H9 (cell line): ENCODE results near the gene COL5A2. TPM values are rescaled to one million over a fixed set of nuclear protein-coding genes. Genes with fewer than 3 reads are reported as not detected.

ENCODE experiments used
- DNase-seq: peaks from one replicate; pipeline ENCODE4 v3.0.0-alpha.2; 2017
- H2AFZ ChIP-seq: one replicate; pipeline ENCODE4 v1.6.1; 2013; ENCODE audit warnings: mild to moderate bottlenecking, low read length, control low read depth, moderate library complexity
- H2AK5ac ChIP-seq: 2 replicates; pipeline ENCODE4 v1.6.1; 2013; ENCODE audit warnings: low read length, control low read depth, mixed read lengths; ENCODE audit not compliant: insufficient read length
- H2BK120ac ChIP-seq: one replicate; pipeline ENCODE4 v1.6.1; 2013; ENCODE audit warnings: low read depth, mild to moderate bottlenecking, low read length, control low read depth, inconsistent platforms; ENCODE audit not compliant: poor library complexity, severe bottlenecking
- H2BK12ac ChIP-seq: 2 replicates; pipeline ENCODE4 v1.6.1; 2013; ENCODE audit warnings: low read length, control low read depth, mixed read lengths, low read depth; ENCODE audit not compliant: insufficient read length
- H2BK15ac ChIP-seq: 2 replicates; pipeline ENCODE4 v1.6.1; 2013; ENCODE audit warnings: low read depth, low read length, control low read depth
- H2BK20ac ChIP-seq: one replicate; pipeline ENCODE4 v1.6.1; 2013; ENCODE audit warnings: low read depth, mild to moderate bottlenecking, low read length, control low read depth, inconsistent platforms; ENCODE audit not compliant: poor library complexity, severe bottlenecking
- H2BK5ac ChIP-seq: 2 replicates; pipeline ENCODE4 v1.6.1; 2013; ENCODE audit warnings: low read length, control low read depth, mixed read lengths; ENCODE audit not compliant: insufficient read length
- H3K14ac ChIP-seq: 2 replicates; pipeline ENCODE4 v1.6.1; 2013; ENCODE audit warnings: low read length, control low read depth; ENCODE audit not compliant: insufficient read depth
- H3K18ac ChIP-seq: 2 replicates; pipeline ENCODE4 v1.6.1; 2013; ENCODE audit warnings: low read depth, mild to moderate bottlenecking, mixed read lengths, low read length, control low read depth; ENCODE audit not compliant: insufficient read length
- H3K23ac ChIP-seq: 2 replicates; pipeline ENCODE4 v1.6.1; 2013; ENCODE audit warnings: low read length, control low read depth, mixed read lengths, low read depth; ENCODE audit not compliant: insufficient read length
- H3K23me2 ChIP-seq: 2 replicates; pipeline ENCODE4 v1.6.1; 2013; ENCODE audit warnings: low read depth, mild to moderate bottlenecking, mixed read lengths, low read length, control low read depth; ENCODE audit not compliant: insufficient read length, poor library complexity, severe bottlenecking
- H3K27ac ChIP-seq: 2 replicates; pipeline ENCODE4 v1.5.1; 2013; ENCODE audit warnings: low read length, control low read depth, mixed read lengths, low read depth; ENCODE audit not compliant: insufficient read length
- H3K27me3 ChIP-seq: 2 replicates; pipeline ENCODE4 v1.6.1; 2013; ENCODE audit warnings: low read length, control low read depth, inconsistent platforms; ENCODE audit not compliant: insufficient read depth
- H3K4ac ChIP-seq: 2 replicates; pipeline ENCODE4 v1.6.1; 2013; ENCODE audit warnings: low read depth, mild to moderate bottlenecking, control low read depth, inconsistent platforms, low read length, moderate library complexity
- H3K4me1 ChIP-seq: 2 replicates; pipeline ENCODE4 v1.6.1; 2013; ENCODE audit warnings: low read length, control low read depth, inconsistent platforms; ENCODE audit not compliant: insufficient read depth
- H3K4me2 ChIP-seq: 2 replicates; pipeline ENCODE4 v1.6.1; 2013; ENCODE audit warnings: low read length, control low read depth, mixed read lengths; ENCODE audit not compliant: insufficient read length, insufficient read depth
- H3K56ac ChIP-seq: 2 replicates; pipeline ENCODE4 v1.6.1; 2013; ENCODE audit warnings: low read depth, mild to moderate bottlenecking, mixed read lengths, low read length, control low read depth; ENCODE audit not compliant: insufficient read length
- H3K79me1 ChIP-seq: 2 replicates; pipeline ENCODE4 v1.6.1; 2013; ENCODE audit warnings: low read depth, mild to moderate bottlenecking, moderate library complexity, low read length, control low read depth, inconsistent platforms; ENCODE audit not compliant: insufficient read depth, poor library complexity, severe bottlenecking
- H3K79me2 ChIP-seq: 2 replicates; pipeline ENCODE4 v1.6.1; 2013; ENCODE audit warnings: low read length, control low read depth, inconsistent platforms; ENCODE audit not compliant: insufficient read depth
- H3K9ac ChIP-seq: 2 replicates; pipeline ENCODE4 v1.6.1; 2013; ENCODE audit warnings: low read length, control low read depth, mixed read lengths; ENCODE audit not compliant: insufficient read length; ENCODE audit errors: extremely low read depth
- H3K9me3 ChIP-seq: one replicate; pipeline ENCODE4 v1.6.1; 2013; ENCODE audit warnings: low read depth, low read length, inconsistent platforms; ENCODE audit not compliant: control insufficient read depth
- H3T11ph ChIP-seq: one replicate; pipeline ENCODE4 v1.6.1; 2013; ENCODE audit warnings: mild to moderate bottlenecking, low read length, control low read depth, inconsistent platforms
- H4K20me1 ChIP-seq: one replicate; pipeline ENCODE4 v1.6.1; 2013; ENCODE audit not compliant: control insufficient read depth, insufficient read length, insufficient read depth
- H4K5ac ChIP-seq: 2 replicates; pipeline ENCODE4 v1.6.1; 2013; ENCODE audit warnings: low read depth, mild to moderate bottlenecking, mixed read lengths, low read length, control low read depth; ENCODE audit not compliant: insufficient read length
- H4K8ac ChIP-seq: replicated peaks from 2 replicates; pipeline ENCODE4 v1.6.1; 2013; ENCODE audit warnings: low read length, control low read depth, mixed read lengths, low read depth; ENCODE audit not compliant: insufficient read length
- H4K91ac ChIP-seq: 2 replicates; pipeline ENCODE4 v1.6.1; 2013; ENCODE audit warnings: low read depth, mild to moderate bottlenecking, moderate library complexity, mixed read lengths, low read length, control low read depth; ENCODE audit not compliant: insufficient read length
- H3K27ac Mint-ChIP-seq, 3 experiments: 2 replicates in 2 of 3; 3 replicates in 1 of 3; pipeline ENCODE4 v1.8.0; 2020 to 2021; ENCODE audit warnings: mixed read lengths in 3 of 3, mild to moderate bottlenecking in 1 of 3, moderate library complexity in 1 of 3
- H3K27me3 Mint-ChIP-seq: 2 replicates; pipeline ENCODE4 v1.8.0; 2021; ENCODE audit warnings: low read depth, mild to moderate bottlenecking, moderate library complexity, mixed read lengths
- H3K36me3 Mint-ChIP-seq, 3 experiments: 2 replicates in 2 of 3; 3 replicates in 1 of 3; pipeline ENCODE4 v1.8.0; 2020 to 2021; ENCODE audit warnings: low read depth in 3 of 3, mixed read lengths in 3 of 3; ENCODE audit not compliant: insufficient read depth in 1 of 3
- H3K4me1 Mint-ChIP-seq, 2 experiments: 2 replicates each; pipeline ENCODE4 v1.8.0; 2020; ENCODE audit warnings: mixed read lengths in 2 of 2
- H3K4me3 Mint-ChIP-seq, 2 experiments: 2 replicates in 1 of 2; 3 replicates in 1 of 2; pipeline ENCODE4 v1.8.0; 2020 to 2021; ENCODE audit warnings: mild to moderate bottlenecking in 2 of 2, mixed read lengths in 2 of 2, moderate library complexity in 1 of 2
- H3K9me3 Mint-ChIP-seq, 2 experiments: 2 replicates in 1 of 2; 3 replicates in 1 of 2; pipeline ENCODE4 v1.8.0; 2020; ENCODE audit warnings: mild to moderate bottlenecking in 2 of 2, mixed read lengths in 2 of 2, moderate library complexity in 1 of 2
- WGBS: extraction: QIAGEN DNeasy Blood & Tissue Kit; methylation state at CpG from one replicate; pipeline ENCODE4 v1.1.7; 2013; ENCODE audit warnings: missing lambda C conversion rate, low lambda C conversion rate, mixed read lengths; ENCODE audit not compliant: insufficient read length; ENCODE audit errors: extremely low coverage; 5-methylcytosine and 5-hydroxymethylcytosine counted together
- total RNA-seq: library from RNA; stranded (reverse); gene quantifications from 2 replicates; pipeline ENCODE4 v1.2.1, GENCODE V29; 2021
- TF ChIP-seq, protein P1 (sequence below): fragments of 200-600 bp; sonication (generic); conservative IDR thresholded peaks from 3 replicates; pipeline ENCODE4 v1.8.0; 2021; ENCODE audit warnings: antibody characterized with exemption, mild to moderate bottlenecking

Gene COL5A2
- total RNA-seq, 1 experiment from 2014 or later, result 10.5 TPM

DNA sequence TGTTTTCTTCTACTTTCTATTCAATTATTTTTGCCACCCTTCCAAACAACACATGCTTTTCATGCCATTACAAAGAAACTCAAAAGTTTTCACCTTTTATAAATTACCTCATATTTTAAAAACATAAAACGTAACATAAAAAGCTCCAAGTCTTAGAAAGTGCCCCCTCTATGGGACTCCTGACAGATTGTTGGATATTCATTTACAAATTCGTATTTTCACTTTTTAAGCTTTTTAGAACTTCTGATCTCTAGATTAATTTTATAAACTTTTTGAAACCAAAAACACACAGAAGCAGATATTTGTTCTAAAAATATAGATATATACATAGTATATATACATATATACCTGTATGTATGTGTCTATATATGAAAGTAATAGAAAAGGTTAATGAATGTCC is 1.5 kb downstream of the COL5A2 start:
- H3K9me3 ChIP-seq, result no peaks in the 10 kb centered on the region
- H3K4ac ChIP-seq, result no peak overlapping the region
- no peak overlapping the region for H4K5ac ChIP-seq
- no peak overlapping the region for H2BK120ac ChIP-seq
- H4K20me1 ChIP-seq, result no peaks in the 10 kb centered on the region
- H3K23ac ChIP-seq, result no peak overlapping the region
- no peaks in the 10 kb centered on the region for H3K79me1 ChIP-seq
- 0% methylated on average over 1 of the region's 2 CpGs for WGBS
- no peaks in the 10 kb centered on the region for H3K36me3 Mint-ChIP-seq
- no peak overlapping the region for H3K27ac ChIP-seq
- H2BK15ac ChIP-seq, result no peak overlapping the region
- no peak overlapping the region for H2AK5ac ChIP-seq
- TF ChIP-seq, protein P1, sequence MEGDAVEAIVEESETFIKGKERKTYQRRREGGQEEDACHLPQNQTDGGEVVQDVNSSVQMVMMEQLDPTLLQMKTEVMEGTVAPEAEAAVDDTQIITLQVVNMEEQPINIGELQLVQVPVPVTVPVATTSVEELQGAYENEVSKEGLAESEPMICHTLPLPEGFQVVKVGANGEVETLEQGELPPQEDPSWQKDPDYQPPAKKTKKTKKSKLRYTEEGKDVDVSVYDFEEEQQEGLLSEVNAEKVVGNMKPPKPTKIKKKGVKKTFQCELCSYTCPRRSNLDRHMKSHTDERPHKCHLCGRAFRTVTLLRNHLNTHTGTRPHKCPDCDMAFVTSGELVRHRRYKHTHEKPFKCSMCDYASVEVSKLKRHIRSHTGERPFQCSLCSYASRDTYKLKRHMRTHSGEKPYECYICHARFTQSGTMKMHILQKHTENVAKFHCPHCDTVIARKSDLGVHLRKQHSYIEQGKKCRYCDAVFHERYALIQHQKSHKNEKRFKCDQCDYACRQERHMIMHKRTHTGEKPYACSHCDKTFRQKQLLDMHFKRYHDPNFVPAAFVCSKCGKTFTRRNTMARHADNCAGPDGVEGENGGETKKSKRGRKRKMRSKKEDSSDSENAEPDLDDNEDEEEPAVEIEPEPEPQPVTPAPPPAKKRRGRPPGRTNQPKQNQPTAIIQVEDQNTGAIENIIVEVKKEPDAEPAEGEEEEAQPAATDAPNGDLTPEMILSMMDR, result peak; percentile 60
- H3K27me3 ChIP-seq, result no peaks in the 10 kb centered on the region
- H3K4me1 Mint-ChIP-seq, result peaks cover 27 to 28% of the 10 kb centered on the region in 2 experiments
- H2BK20ac ChIP-seq, result no peak overlapping the region
- H3K56ac ChIP-seq, result no peak overlapping the region
- H4K8ac ChIP-seq, result no peak overlapping the region
- peaks cover 3% of the 10 kb centered on the region; the same call in 1 of the 2 replicates for H3K79me2 ChIP-seq
- no peaks in the 10 kb centered on the region for H3K27me3 Mint-ChIP-seq
- H3K18ac ChIP-seq, result no peak overlapping the region
- no peak overlapping the region for H3T11ph ChIP-seq
- H3K23me2 ChIP-seq, result peaks cover 9% of the 10 kb centered on the region
- peak overlapping the region; percentile 69 to 83; a peak in 4 of 5 replicates for H3K4me3 Mint-ChIP-seq
- no peak overlapping the region for H3K9ac ChIP-seq
- no peak overlapping the region for H3K14ac ChIP-seq
- DNase-seq, result no peak
- no peak overlapping the region; a peak in 1 of 7 replicates for H3K27ac Mint-ChIP-seq
- H3K4me2 ChIP-seq, result peak overlapping the region; percentile 77
- H2BK5ac ChIP-seq, result no peak overlapping the region
- no peak overlapping the region for H2AFZ ChIP-seq
- no peaks in the 10 kb centered on the region for H3K9me3 Mint-ChIP-seq
- no peaks in the 10 kb centered on the region for H3K4me1 ChIP-seq
- no peak overlapping the region for H2BK12ac ChIP-seq
- no peak overlapping the region for H4K91ac ChIP-seq
